ENCODE data around the gene HNRNPA3.
"Not testable (repeated sequence)": the region's sequence is repeated elsewhere in the genome, so short reads cannot be mapped to it uniquely, and the experiment has no call there.

The HNRNPA3 gene

DNA sequence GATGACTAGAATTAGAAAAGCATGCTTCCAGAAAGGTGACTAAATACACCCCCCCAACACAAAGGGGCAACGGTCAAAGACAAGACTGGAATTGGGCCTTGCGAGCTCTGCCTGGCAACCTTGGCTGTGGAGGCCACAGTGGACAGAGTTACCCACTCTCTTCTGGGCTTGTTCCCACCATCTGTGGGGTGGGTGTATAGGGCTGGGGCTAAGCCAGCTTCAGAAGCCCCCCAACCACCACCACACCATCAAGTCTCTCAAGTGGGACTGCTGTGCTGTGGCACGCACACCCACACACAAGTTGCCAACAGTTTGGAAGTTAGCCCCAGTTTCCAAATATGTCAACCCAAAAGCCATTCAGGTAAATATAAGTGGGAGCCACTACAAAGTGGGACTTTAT is 44.1 kb downstream of the HNRNPA3 start:
- no peak for DNase-seq

DNA sequence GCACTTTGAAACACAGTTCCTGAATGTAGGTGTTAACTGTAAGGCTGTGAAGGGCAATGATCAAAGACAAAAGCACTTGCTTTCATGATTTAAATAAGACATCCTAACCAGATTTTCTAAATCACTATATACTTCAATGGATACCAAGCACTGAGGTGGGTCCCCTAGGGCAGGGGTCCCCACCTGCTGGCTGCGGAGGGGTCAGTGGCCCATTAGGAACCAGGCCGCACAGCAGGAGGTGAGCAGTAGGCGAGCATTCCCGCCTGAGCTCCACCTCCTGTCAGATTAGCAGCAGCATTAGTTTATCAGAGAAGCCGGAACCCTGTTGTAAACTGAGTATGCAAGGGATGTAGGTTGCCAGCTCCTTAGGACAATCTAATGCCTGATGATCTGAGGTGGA is 44.9 kb downstream of the HNRNPA3 start:
- DNase-seq: no peak

DNA sequence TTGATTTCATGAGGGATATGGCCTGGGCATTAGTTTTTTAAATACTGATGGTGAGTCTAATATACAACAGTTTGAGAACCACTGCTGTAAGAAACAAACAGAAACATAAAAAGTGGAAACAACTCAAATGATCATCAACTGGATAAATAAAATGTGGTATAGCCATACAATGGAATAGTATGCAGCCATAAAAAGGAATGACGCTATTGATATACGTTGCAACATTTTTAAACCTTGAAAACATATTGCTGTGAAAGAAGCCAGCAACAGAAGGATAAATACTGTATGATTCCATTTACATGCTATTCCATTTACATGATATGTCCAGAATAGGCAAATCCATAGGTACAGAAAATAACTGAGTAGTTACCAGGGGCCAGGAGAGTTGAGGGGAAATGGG is 45.5 kb downstream of the HNRNPA3 start:
- DNase-seq: no peak

DNA sequence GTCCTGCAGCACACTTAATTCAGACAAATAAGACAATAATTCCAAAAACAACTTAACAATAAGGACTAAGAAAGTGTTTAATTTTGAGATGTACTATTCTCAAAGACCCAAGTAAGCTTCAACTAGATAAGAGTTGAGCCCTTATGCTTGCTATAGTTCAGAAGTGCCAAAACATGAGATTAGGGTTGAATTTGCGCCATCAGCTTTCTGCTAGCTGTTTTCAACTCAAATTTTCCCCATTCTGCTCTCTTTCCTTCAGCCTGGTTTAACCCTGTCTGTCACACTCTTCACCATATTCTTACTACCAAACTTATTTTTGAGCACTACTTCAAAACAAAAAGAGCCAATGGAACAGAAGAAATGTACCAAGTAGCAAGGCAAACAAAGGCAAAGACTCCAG is 47.8 kb downstream of the HNRNPA3 start:
- no peak for DNase-seq

DNA sequence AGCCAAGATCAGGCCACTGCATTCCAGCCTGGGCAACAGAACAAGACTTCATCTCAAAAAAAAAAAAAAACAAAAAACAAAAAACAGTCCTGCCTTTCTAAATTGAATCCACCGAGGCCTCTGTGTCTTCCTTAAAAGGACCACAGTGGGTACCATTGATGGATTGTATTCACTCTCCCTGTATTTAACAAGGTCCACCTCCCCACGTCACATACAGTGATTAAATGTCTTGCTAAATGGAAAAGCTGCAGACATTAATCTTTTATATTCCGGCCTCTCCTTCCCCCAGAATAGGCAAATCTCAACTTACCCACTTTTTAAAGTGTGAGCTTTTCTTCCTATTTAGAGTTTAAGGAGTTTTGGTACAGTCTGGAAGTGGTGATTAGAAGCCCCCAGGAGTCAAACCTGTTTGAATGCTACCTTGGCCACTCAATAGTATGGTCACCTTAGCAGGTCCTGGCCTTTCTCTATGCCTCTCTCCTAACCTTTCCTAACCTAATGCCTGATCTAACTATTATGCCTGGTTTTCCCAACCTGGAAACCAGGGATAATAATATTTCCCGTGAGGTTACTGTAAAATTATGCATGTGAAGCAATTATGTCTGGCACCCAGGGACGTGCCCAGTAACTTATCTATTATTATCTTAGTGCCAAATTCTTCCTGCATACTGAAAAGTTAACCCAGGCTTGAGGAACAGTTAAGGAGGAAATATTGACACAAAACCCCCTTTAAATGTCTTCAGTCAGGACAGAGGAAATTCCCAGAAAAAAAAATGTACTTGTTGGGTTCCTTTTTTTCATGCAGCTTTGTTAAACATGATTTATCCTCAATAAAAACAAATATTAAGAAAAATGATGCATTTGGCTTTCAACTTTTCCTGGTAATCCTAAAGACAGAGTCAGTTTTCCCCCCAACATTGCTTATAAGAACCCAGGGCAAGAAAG is 48.8 kb downstream of the HNRNPA3 start:
- no peak for DNase-seq

DNA sequence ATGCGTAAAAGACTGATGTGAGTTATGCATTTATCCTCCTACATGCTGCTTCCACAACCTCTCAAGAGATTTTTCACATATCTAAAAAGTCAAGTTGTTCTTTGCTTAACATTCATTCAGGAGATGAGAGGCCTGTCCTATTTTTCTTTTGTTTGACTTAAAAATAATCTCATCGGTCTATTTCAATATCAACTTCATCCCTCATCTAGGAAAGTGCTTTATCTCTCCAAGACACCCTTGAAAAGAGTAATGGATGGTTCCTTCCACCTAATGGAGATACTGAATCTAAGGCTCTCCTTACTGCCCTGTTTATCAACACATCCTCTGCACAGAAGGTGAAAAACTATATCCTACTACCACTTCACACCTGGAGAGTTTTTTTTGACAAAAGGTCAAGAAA is 49.5 kb downstream of the HNRNPA3 start:
- DNase-seq: no peak

DNA sequence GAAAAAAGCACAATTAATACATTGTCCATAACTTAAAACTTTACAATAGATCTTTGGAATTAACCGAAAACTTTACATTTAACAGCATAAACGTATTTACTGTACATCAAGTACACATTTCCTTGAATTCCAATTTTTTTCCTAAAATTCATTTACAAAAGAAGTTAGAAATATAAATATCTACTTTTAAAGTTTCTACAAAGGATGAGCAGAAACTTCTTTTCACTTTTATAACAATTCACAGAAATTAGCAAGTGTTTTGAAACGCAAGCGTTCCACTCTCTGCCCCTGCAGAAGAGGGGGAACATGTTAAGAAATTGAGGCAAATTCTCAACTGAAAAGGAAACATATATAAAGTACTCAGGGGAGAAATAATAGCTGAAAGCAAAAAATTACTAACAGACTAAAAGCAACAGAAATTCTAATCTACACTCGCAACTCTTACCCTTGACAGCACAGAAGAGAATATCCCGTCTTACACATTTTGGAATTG is 50.4 kb downstream of the HNRNPA3 start:
- no peak for DNase-seq

DNA sequence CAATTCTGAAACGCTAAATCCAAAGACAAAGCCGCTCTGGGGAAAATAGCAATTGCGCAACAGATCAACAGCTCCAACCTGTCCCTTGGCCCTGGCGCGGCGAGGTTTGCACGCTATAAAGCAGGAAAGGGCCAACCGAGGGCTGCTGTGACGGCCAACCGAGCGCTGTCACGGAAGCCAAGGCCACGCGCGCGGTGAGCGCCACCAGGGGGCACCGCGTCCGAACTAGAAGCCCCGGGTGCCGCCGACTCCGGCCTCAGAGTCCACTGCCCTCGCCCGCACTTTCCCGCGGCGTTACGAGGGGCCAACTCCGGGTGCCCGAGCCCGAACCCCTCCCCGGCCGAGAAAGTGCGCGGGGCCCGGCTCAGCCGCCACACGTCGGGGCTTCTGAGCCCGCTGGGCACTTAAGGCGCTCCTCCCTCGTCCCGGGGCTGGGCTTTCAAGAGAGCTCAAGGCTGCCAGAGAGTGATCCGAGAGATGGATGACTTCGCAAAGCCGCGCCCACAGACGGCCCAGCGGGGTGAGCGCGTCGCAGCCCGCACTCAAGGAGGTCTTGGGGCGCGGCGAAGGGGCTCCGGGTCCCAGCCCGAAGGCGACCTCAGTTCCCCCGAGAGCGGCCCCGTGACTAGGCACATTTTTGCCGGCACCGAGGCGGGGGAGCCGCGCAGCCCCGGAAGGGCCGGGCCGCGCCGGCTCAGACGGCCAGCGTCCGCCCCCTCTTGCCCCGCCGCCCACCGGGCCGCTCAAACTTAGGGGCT is 51.0 kb downstream of the HNRNPA3 start:
- DNase-seq: peak; percentile 95

DNA sequence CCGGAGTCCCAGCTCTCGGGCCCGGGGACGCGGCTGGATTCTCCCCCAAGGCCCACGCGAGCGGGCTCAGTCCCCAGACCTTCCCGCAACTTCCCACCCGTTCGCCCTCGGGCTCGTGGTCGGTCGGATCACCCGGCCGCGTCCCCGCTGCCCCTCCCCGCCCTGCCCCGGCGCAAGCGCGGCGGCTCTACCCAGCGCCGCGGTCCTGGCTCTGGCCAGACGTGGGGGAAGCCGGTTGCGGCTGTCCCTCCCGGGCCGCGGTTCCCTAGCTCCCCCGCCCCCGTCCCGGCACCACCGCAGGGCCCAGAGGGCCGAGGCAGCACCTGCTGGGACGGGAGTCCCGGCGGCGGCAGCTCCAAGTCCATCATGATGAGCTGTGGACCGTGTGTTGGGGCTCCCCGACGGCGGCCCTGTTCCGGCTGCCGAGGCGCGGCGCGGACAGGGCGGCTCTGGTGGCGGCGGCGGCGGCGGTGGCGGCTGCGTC is 51.7 kb downstream of the HNRNPA3 start:
- DNase-seq: no peak

DNA sequence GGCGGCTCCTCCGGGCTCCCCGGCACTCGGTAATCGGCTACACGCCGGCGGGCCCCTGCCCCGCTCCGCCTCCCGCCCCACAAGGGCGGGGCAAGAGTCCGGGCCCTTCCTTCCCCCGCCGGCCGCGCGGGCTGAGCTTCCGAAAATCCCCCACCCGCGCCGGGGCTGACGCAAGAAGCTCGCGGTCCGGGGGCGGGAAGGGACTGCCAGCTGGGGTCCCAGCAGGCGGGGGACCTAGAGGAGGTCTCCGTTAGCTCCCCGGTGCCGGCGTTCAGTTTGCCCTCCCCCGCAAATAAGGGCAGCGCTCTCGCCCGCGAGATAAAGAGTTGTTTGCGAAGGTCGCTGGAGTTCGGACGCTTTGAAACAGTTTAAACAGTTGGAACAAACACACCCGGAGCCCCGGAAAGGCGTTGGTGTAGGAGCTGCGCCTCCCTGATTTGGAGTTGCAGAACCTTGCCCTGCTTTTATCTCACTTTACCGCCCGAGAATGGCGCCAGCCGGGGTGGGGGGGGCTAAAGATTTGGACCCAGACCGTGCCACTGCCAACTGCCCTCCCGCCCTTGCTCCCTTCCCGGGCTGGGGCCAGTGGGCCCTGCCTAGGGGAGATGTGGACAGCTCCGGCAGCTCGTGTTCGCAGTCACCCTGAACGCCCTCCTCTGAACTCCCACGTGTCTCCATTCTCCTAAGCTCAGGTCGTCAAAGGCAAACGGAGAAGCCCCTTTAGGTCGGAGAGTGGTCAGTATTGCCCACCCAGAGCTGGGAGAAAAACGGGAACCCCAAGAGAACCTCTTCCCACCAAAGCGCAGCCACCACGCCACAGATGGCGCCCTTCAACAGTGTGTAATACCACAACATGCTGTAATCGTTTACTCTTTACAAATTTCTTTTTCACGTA is 52.3 kb downstream of the HNRNPA3 start, which contains the start of gene NFE2L2:
TSS of gene NFE2L2 (minus strand) at position 35 of the 895 bp plus-strand sequence. CDS start 151 bp downstream, outside the sequence.
- DNase-seq: peak; percentile 96

DNA sequence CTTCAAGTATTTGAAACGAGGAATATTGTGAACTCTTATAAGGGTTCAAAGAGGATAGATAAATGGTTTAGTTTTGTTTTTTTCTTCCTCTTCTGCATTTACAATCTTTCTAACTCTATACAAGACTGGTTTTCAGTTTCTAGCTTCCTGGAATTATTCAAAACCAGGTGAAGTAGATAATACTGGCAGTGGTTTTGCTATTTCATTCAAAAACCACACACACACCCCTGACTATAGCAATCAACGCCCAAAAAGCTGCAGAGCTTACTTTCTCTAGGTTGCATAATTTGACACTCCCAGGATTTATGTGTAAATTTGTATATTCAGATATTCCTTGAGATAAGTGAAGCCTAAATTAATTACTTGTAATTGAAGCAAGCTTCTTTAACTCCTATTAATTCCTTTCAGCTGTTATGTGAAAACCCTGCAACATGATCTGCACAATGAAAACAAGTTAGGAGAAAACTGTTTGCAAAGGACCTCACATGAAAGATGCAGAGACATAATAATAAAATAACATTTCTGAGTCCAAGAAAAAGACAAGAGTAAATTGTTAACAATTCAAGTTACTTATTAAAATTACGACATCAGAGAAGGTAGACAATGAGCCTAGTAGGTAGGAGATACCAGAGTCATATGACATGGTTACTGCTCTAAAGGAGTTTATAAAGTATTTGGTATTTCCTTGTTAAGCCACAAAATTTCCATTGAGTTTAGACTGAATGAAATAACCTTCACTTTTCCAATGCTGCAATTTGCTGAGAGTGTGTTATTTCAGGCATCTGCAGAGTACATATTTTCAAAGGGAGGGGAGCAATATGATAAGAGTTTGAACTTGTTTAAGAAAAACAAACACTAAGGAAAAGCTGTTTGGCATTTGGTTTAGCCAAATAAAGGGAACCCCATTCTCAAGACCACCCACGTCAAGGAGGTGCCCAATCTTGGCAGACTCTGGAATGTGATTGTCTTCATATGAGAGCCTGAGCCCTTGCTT is 53.5 kb downstream of the HNRNPA3 start:
- DNase-seq: no peak

DNA sequence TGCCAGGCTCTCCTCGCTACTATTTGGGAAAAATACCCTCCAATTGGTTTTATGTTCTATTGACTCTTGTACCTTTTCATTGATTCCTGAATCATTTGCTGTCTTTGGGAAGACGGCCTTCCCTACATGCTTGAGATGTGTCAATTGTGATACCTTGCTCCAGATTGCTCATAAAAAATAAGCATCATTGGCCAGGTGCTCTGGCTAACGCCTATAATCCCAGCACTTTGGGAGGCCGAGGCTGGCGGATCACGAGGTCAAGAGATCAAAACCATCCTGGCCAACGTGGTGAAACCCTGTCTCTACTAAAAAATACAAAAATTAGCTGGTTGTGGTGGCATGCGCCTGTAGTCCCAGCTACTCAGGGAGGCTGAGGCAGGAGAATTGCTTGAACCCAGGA is 54.4 kb downstream of the HNRNPA3 start:
- DNase-seq: not testable (repeated sequence)

DNA sequence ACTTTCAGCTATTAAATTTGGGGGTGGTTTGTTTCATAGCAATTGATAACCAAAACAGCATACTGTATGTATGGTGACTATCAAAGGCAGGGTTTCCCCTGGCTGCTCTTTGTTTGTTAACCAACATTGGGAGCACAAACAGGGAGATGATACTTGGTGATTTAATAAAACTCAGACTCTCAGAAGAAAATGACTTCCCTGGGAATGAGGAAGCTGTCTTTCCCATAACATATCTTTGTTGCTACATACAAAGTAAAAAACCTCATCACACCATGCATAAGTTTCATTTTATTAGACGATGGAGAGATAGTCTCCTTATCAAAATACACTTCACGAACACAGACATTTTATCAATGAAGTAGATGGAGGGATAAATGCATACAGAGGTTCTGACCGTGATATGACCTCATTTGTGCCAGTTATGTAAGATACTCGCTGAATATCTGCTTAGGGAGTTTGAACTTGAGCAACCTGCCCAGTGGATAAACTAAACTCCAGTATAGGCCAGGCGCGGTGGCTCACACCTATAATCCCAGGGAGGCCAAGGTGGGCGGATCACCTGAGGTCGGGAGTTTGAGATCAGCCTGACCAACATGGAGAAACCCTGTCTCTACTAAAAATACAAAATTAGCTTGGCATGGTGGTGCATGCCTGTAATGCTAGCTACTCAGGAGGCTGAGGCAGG is 55.7 kb downstream of the HNRNPA3 start:
- no peak for DNase-seq

DNA sequence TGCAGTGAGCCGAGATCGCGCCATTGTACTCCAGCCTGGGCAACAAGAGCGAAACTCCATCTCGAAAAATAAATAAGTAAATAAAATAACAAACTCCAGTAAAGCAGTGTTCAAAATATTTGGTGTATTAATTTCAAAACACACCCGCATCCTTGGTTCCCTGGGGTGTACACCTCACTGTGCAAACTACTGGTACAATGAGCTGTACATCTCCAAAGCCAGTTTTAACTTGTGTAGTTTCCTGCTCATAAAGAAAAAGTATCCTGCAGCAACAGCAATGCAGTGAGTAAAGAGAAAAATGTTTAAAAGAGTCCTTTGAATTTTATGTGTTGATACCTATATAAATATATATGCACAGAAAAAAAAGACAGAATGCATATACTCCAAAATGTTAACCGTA is 56.3 kb downstream of the HNRNPA3 start:
- DNase-seq: no peak

DNA sequence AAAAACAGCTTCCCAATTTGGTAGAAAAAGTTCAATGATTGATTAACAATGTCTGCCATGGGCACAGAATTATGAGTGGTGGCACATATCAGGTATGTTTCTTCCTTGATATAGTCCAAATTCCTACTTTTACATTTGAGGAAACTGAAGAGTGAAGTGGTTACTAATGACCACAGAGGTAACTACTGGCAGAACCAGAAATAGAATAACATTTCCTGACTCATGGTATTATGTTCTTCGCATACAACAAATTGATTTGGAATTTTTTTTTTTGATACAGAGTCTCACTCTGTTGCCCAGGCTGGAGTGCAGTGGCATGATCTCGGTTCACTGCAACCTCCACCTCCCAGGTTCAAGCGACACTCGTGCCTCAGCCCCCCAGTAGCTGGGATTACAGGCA is 57.9 kb downstream of the HNRNPA3 start:
- DNase-seq: no peak

DNA sequence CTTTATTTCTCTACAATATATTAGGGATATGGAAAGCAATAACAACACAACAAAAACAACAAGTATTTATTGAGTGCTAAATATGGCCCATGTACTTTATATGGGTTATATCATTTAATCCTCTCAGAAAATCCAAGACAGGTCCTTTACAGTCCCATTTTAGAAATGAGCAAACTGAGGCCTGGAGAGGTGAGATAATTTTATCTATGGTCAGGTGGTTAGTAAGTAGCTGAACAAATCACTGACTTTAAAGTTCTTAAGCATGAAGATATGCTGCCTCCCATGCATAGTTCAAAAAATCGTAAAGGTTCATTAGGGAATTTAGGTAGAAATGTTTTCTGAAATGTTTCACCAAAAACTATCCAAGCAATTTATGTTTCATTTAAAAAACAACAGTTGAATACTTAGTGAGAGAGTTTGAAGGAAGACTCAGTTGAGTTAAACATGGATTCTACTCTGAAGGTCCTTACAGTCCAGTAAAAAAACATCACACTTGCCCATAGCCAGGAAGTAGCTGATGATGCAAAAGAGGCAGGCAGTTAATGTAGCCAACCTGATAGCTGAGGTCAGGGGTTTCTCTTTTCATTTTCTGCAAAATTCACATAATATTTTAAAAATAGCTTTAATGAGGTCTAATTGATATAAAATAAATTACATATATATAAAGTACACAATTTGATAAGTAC is 59.5 kb downstream of the HNRNPA3 start:
- DNase-seq: no peak

DNA sequence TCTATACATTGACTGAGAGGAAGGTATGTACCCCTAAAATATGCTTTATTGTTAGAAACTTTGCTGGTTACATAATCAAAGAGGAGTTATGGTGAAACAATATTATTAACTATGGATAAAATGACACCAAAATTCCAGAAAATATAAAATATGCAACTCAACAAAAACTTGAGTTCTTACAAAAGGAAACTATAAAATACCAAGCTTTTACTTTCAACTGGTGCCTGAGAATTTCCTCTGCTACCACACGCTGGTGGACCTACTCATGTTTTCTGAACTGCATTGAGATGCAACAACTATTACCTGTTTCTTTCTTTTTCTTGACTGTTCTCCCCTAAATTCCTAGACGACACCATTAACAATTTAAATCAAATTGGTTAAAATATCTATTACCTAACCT is 60.2 kb downstream of the HNRNPA3 start:
- no peak for DNase-seq

DNA sequence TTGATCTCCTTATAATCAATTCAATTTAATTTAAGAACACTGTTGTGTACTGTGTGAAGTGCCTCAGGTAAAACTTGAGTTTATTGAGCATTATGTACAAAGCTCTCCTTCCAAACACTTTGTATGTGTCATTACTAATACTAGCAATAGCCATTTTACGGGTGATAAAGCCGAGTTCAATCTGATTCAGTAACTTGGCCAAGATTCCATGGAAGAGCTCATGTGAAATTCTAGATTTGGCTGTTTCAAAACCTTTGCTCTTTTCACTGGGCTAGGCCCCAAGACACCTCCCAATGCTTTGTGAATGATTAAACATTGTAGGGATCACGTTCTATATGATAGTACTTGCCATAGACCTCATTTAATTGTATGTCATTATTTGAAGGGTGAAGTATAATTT is 60.8 kb downstream of the HNRNPA3 start:
- no peak for DNase-seq
